NT2/D1 (cell line): ENCODE data around the gene TMA7B.

Source experiments
- SUZ12 ChIP-seq: IDR thresholded peaks from 2 replicates; pipeline ENCODE4 v1.6.1; 2011; ENCODE audit not compliant: insufficient read length, insufficient read depth; ENCODE audit errors: extremely low read depth
- YY1 ChIP-seq: IDR thresholded peaks from 2 replicates; pipeline ENCODE4 v1.6.1; 2011; ENCODE audit not compliant: insufficient read length, insufficient read depth
- ZNF274 ChIP-seq: IDR thresholded peaks from 2 replicates; pipeline ENCODE4 v1.6.1; 2011; ENCODE audit warnings: mild to moderate bottlenecking, low read depth, low read length

DNA sequence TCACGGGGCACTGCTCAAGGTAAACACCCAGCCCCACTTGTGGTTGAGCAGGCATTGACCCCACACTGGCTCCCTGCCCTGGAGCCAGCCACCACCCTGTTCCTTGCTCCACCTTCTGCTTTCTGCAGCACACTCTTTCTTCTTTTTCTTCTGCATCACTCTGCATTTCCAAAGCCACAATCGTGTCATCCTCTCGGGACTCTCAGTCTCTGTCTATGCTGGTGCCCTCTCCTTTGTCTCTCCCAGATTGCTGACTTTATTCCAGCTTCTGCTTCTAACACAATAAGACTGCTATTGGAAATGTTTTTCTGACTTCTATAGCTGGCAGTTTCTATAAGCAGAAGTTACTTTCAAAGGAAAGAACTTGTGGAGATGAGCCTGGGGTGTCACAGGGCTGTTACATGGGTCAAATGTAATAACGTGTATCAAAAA, 44.9 kb upstream of the TMA7B start:
- TF ChIP-seq ZNF274 = no peak
- TF ChIP-seq SUZ12 = no peak
- no peak for TF ChIP-seq YY1
